Measurements from ENCODE around the gene ARG2.
A peak's percentile ranks its signal among the peaks of the same experiment; 100 is the strongest.

The ARG2 gene

GRCh38 chr14:67619446-67620216 is at the start of gene ARG2:
Gene ARG2 (plus strand): TSS chr14:67619920. CDS start chr14:67619978, 58 bp downstream.
- peak; percentile 35 for DNase-seq (ENCODE audit: low read depth)
- H3K4me3 ChIP-seq (ENCODE audit: control insufficient read depth, low read depth, low read length), result peak within 1 kb of the TSS; percentile 70

GRCh38 chr14:67570453-67570852 is 49.3 kb upstream of the ARG2 start:
- no peak for DNase-seq (ENCODE audit: low read depth)
- H3K4me3 ChIP-seq (ENCODE audit: control insufficient read depth, low read depth, low read length), result no peak overlapping the region
- no peak for TF ChIP-seq CTCF (IDR thresholded peaks at IDR 0.05; ENCODE audit: control insufficient read depth, insufficient read depth, low read depth, low read length, missing control alignments)

More at GRCh38 chr14:67619446-67620216, at the start of gene ARG2:
- TF ChIP-seq CTCF (IDR thresholded peaks at IDR 0.05; ENCODE audit: control insufficient read depth, insufficient read depth, low read depth, low read length, missing control alignments), result no peak

GRCh38 chr14:67571275-67571990 is 48.3 kb upstream of the ARG2 start:
- H3K4me3 ChIP-seq (ENCODE audit: control insufficient read depth, low read depth, low read length), result no peak overlapping the region
- peak; percentile 95 for TF ChIP-seq CTCF (IDR thresholded peaks at IDR 0.05; ENCODE audit: control insufficient read depth, insufficient read depth, low read depth, low read length, missing control alignments)
- DNase-seq (ENCODE audit: low read depth), result no peak

- no peak overlapping the region for H3K4me3 ChIP-seq (ENCODE audit: control insufficient read depth, low read depth, low read length)
- no peak for TF ChIP-seq CTCF (IDR thresholded peaks at IDR 0.05; ENCODE audit: control insufficient read depth, insufficient read depth, low read depth, low read length, missing control alignments)
- no peak for DNase-seq (ENCODE audit: low read depth)
Measured at GRCh38 chr14:67571991-67572323, 47.8 kb upstream of the ARG2 start.

GRCh38 chr14:67572608-67573007 is 47.1 kb upstream of the ARG2 start:
- TF ChIP-seq CTCF (IDR thresholded peaks at IDR 0.05; ENCODE audit: control insufficient read depth, insufficient read depth, low read depth, low read length, missing control alignments), result no peak
- no peak overlapping the region for H3K4me3 ChIP-seq (ENCODE audit: control insufficient read depth, low read depth, low read length)
- DNase-seq (ENCODE audit: low read depth), result no peak

- H3K4me3 ChIP-seq (ENCODE audit: control insufficient read depth, low read depth, low read length), result no peak overlapping the region
- DNase-seq (ENCODE audit: low read depth), result no peak
- TF ChIP-seq CTCF (IDR thresholded peaks at IDR 0.05; ENCODE audit: control insufficient read depth, insufficient read depth, low read depth, low read length, missing control alignments), result no peak
Measured at GRCh38 chr14:67573228-67574010, 46.3 kb upstream of the ARG2 start.
